ENCODE results near the gene ANKS1B.
"Not testable (repeated sequence)": the region's sequence is repeated elsewhere in the genome, so short reads cannot be mapped to it uniquely, and the experiment has no call there.

ANKS1B gene

GRCh38 chr12:98808243-98808875 is 1176.4 kb downstream of the ANKS1B start:
- no peak for DNase-seq (ENCODE audit: low read depth)

- DNase-seq (ENCODE audit: low read depth) = no peak
These were observed 1177.5 kb downstream of the ANKS1B start for GRCh38 chr12:98807187-98807586.

GRCh38 chr12:98803468-98804209 is 1181.1 kb downstream of the ANKS1B start:
- DNase-seq (ENCODE audit: low read depth) = no peak

- no peak for DNase-seq (ENCODE audit: low read depth)
These were observed 1184.9 kb downstream of the ANKS1B start for GRCh38 chr12:98799822-98800221.

- DNase-seq (ENCODE audit: low read depth) = no peak
These were observed 1185.5 kb downstream of the ANKS1B start for GRCh38 chr12:98799146-98799810.

GRCh38 chr12:98797200-98797599 is 1187.5 kb downstream of the ANKS1B start:
- no peak for DNase-seq (ENCODE audit: low read depth)

- DNase-seq (ENCODE audit: low read depth) = no peak
These were observed 1188.0 kb downstream of the ANKS1B start for GRCh38 chr12:98796745-98797144.

- DNase-seq (ENCODE audit: low read depth) = no peak
These were observed 1191.6 kb downstream of the ANKS1B start for GRCh38 chr12:98793121-98793520.

- no peak for DNase-seq (ENCODE audit: low read depth)
These were observed 1193.3 kb downstream of the ANKS1B start for GRCh38 chr12:98791406-98791805.

- DNase-seq (ENCODE audit: low read depth) = no peak
These were observed 1196.3 kb downstream of the ANKS1B start for GRCh38 chr12:98788396-98788795.

GRCh38 chr12:98786653-98787052 is 1198.1 kb downstream of the ANKS1B start:
- no peak for DNase-seq (ENCODE audit: low read depth)

GRCh38 chr12:98783420-98783819 is 1201.3 kb downstream of the ANKS1B start:
- DNase-seq (ENCODE audit: low read depth) = no peak

GRCh38 chr12:98780261-98780660 is 1204.5 kb downstream of the ANKS1B start:
- no peak for DNase-seq (ENCODE audit: low read depth)

- DNase-seq (ENCODE audit: low read depth) = no peak
These were observed 1211.9 kb downstream of the ANKS1B start for GRCh38 chr12:98772818-98773217.

GRCh38 chr12:98771811-98772752 is 1212.7 kb downstream of the ANKS1B start:
- DNase-seq (ENCODE audit: low read depth) = no peak

- no peak for DNase-seq (ENCODE audit: low read depth)
These were observed 1214.5 kb downstream of the ANKS1B start for GRCh38 chr12:98770230-98770629.

GRCh38 chr12:98769068-98769467 is 1215.7 kb downstream of the ANKS1B start:
- DNase-seq (ENCODE audit: low read depth) = no peak

GRCh38 chr12:98767248-98767647 is 1217.5 kb downstream of the ANKS1B start:
- no peak for DNase-seq (ENCODE audit: low read depth)

- no peak for DNase-seq (ENCODE audit: low read depth)
These were observed 1221.1 kb downstream of the ANKS1B start for GRCh38 chr12:98763656-98764055.

- DNase-seq (ENCODE audit: low read depth) = no peak
These were observed 1226.4 kb downstream of the ANKS1B start for GRCh38 chr12:98758331-98758730.

- no peak for DNase-seq (ENCODE audit: low read depth)
These were observed 1227.3 kb downstream of the ANKS1B start for GRCh38 chr12:98757455-98757854.

- DNase-seq (ENCODE audit: low read depth) = not testable (repeated sequence)
These were observed 1228.9 kb downstream of the ANKS1B start for GRCh38 chr12:98755855-98756254.

Data from stimulated activated CD8-positive, alpha-beta memory T cell treated with anti-CD3 and anti-CD28 coated beads, Interleukin-7, amount 100 ng/mL, for 24 hours (primary cell).